Heart right ventricle (tissue), 16 donors: ENCODE data around the gene SNX20. TPM values are rescaled to one million over a fixed set of nuclear protein-coding genes. Genes with fewer than 3 reads are reported as not detected.

Source experiments
- ATAC-seq, 8 donors: fragments of 200-7000 bp; cut with Tn5 transposase; one replicate each; pipeline ENCODE4 v1.9.1; 2020; ENCODE audit warnings: mild to moderate bottlenecking in 8 of 8, moderate library complexity in 8 of 8, moderate number of reproducible peaks in 1 of 8
- DNase-seq, 2 donors: peaks; one replicate each; pipeline ENCODE4 v3.0.0-alpha.2; 2020
- H3K27ac ChIP-seq, 10 donors: fragments of 200-600 bp; sonication (generic) in 2 of 10; one replicate each; pipeline versions ENCODE4 v1.5.0 to v1.8.0; 2020 to 2022; ENCODE audit warnings: mild to moderate bottlenecking in 3 of 10
- H3K27me3 ChIP-seq, 7 donors: fragments of 200-600 bp; one replicate each; pipeline ENCODE4 v1.8.0; 2021 to 2022; ENCODE audit warnings: mild to moderate bottlenecking in 2 of 7
- H3K36me3 ChIP-seq, 9 donors: fragments of 200-600 bp; sonication (generic) in 1 of 9; one replicate each; pipeline versions ENCODE4 v1.5.0 to v1.8.0; 2020 to 2022; ENCODE audit warnings: mild to moderate bottlenecking in 2 of 9
- H3K4me1 ChIP-seq, 9 donors: fragments of 200-600 bp; sonication (generic) in 1 of 9; one replicate each; pipeline versions ENCODE4 v1.5.0 to v1.8.0; 2020 to 2022; ENCODE audit warnings: mild to moderate bottlenecking in 4 of 9
- H3K4me3 ChIP-seq, 10 donors: fragments of 200-600 bp; sonication (generic) in 2 of 10; one replicate each; pipeline versions ENCODE4 v1.5.0 to v1.8.0; 2020 to 2022; ENCODE audit warnings: mild to moderate bottlenecking in 7 of 10, moderate library complexity in 2 of 10
- H3K9me3 ChIP-seq, 11 donors: fragments of 200-600 bp in 10 of 11; sonication (generic) in 2 of 11; one replicate each; pipeline versions ENCODE4 v1.5.0 to v1.8.0; 2013 to 2022; ENCODE audit warnings: mild to moderate bottlenecking in 2 of 11, control low read depth in 1 of 11, moderate library complexity in 1 of 11
- CTCF ChIP-seq, 9 donors: fragments of 200-600 bp; sonication (generic) in 2 of 9; IDR thresholded peaks; one replicate each; pipeline versions ENCODE4 v1.5.0 to v1.8.0; 2021 to 2022; ENCODE audit warnings: antibody characterized with exemption in 9 of 9, mild to moderate bottlenecking in 5 of 9, moderate library complexity in 1 of 9
- WGBS, 2 donors: extraction: QIAGEN DNeasy Blood & Tissue Kit; methylation state at CpG; one replicate each; pipeline ENCODE4 v1.1.7; 2013; ENCODE audit warnings: inconsistent platforms in 1 of 2; 5-methylcytosine and 5-hydroxymethylcytosine counted together
- intact Hi-C, 10 donors: fragments of 100-400 bp; cut with DNase I; formaldehyde crosslinking; loops; one replicate each; pipeline versions ENCODE4 v1.11.1 to v1.14.2; 2022
- polyA plus RNA-seq, 2 donors: library from polyadenylated mRNA; stranded (reverse); fragments of 200-250 nt; gene quantifications; one replicate each; pipeline ENCODE4 v1.2.3, GENCODE V29; 2013
- total RNA-seq, 10 donors: library from RNA; stranded (reverse); fragmentation: NEBNext Ultra II Directional in 3 of 10; extraction: Animal tissue kit (Norgen Biotek cat#: 25700) in 3 of 10; gene quantifications; one replicate each; pipeline versions ENCODE4 v1.2.1 to v1.2.4, GENCODE V29; 2021 to 2023
- donor health status: Arrhythmogenic right ventricular cardiomyopathy.
- donor health status: ischemic (EF 13 %, LVEDD 7.1; RV severe dilation, severe dysfunction).
- donor health status: healthy with polysubstance abuse.
- donor health status: DM: no; HTN: yes; CAD: no.
- donor health status: DM: no; HTN: no; CAD: no.
- donor health status: ischemic (EF 25% LVEDD 6.9; RV normal size, moderate dysfunction).
- donor health status: ischemic (EF 25% LVEDD 5.7; RV mildly dilated, moderate dysfunction).
- donor health status: healthy.
- donor health status: DM: yes; HTN: yes; CAD: no.
- donor health status: Ischemic cardiomyopathy.
- donor health status: ischemic (EF 35%, LVEDD 5.7; RV mildly dilated, moderate dysfunction).
- donor health status: nonischemic (EF 11% LVEDD 7.7; RV severe dilation, severe dysfunction).
- donor health status: DM: yes; HTN: yes; CAD: no.
- donor health status: PGD.
- donor health status: ischemic (EF 29% LVEDD 5.4; RV normal size, mild dysfunction).
- donor health status: nonischemic (EF 23%, LVEDD 6.1; RV moderate dilation, normal function).

The SNX20 gene
- total and polyA plus RNA-seq, 12 donors: 0.08 to 7.1 (median 0.63) TPM

- peaks cover 0 to 23% (median 15%) of the 10 kb centered on the region in 11 donors for H3K9me3 ChIP-seq
- no peak overlapping the region for H3K4me3 ChIP-seq
- intact Hi-C loops: no loop called here
- H3K27me3 ChIP-seq: no peaks in the 10 kb centered on the region
- H3K36me3 ChIP-seq: peaks cover 0 to 12% (median 0%) of the 10 kb centered on the region in 9 donors
- 86 to 88% methylated on average over 1 of the region's 1 CpG for WGBS, 2 donors
- DNase-seq (no peak), ATAC-seq (no peak)
- no peak overlapping the region for H3K27ac ChIP-seq
- peaks cover 0 to 53% (median 0%) of the 10 kb centered on the region in 9 donors for H3K4me1 ChIP-seq
- no peak for TF ChIP-seq CTCF (IDR thresholded peaks at IDR 0.05)
These were observed 23.1 kb upstream of the SNX20 start for GRCh38 chr16:50704245-50704644.

- H3K27me3 ChIP-seq: no peaks in the 10 kb centered on the region
- ATAC-seq (no peak), DNase-seq (no peak)
- TF ChIP-seq CTCF (IDR thresholded peaks at IDR 0.05): no peak
- H3K9me3 ChIP-seq: peaks cover 0 to 23% (median 15%) of the 10 kb centered on the region in 11 donors
- 93 to 96% methylated on average over 3 of the region's 3 CpGs for WGBS, 2 donors
- H3K27ac ChIP-seq: no peak overlapping the region
- no peak overlapping the region for H3K4me3 ChIP-seq
- intact Hi-C loops: no loop called here
- H3K4me1 ChIP-seq: peaks cover 0 to 53% (median 9%) of the 10 kb centered on the region in 9 donors
- H3K36me3 ChIP-seq: peaks cover 0 to 12% (median 0%) of the 10 kb centered on the region in 9 donors
These were observed 21.6 kb upstream of the SNX20 start for GRCh38 chr16:50702725-50703124.

- peak overlapping the region in 3 of 10 donors; percentile 39 to 92 (median 40) for H3K27ac ChIP-seq
- no peaks in the 10 kb centered on the region for H3K27me3 ChIP-seq
- ATAC-seq: no peak
- H3K9me3 ChIP-seq: peaks cover 0 to 14% (median 10%) of the 10 kb centered on the region in 11 donors
- intact Hi-C loops: loop anchor here in 3 of 10 donors (2.0 to 5.0 kb wide), 2 partner anchors 41 to 43 kb away; partner anchors contain the start of gene CYLD (in 2 of the 3)
- peaks cover 0 to 12% (median 0%) of the 10 kb centered on the region in 9 donors for H3K36me3 ChIP-seq
- TF ChIP-seq CTCF (IDR thresholded peaks at IDR 0.05): no peak
- peaks cover 6 to 66% (median 28%) of the 10 kb centered on the region in 9 donors for H3K4me1 ChIP-seq
- no peak overlapping the region for H3K4me3 ChIP-seq
- 79% methylated on average over 19 of the region's 19 CpGs for WGBS, 2 donors
- no peak for DNase-seq
These were observed 18.4 kb upstream of the SNX20 start for GRCh38 chr16:50699326-50700159.

- ATAC-seq (peak; percentile 62 to 88 (median 77)), DNase-seq (peak in 1 of 2 donors; percentile 70)
- peaks cover 11 to 76% (median 36%) of the 10 kb centered on the region in 9 donors for H3K4me1 ChIP-seq
- no peak for TF ChIP-seq CTCF (IDR thresholded peaks at IDR 0.05)
- H3K9me3 ChIP-seq: no peaks in the 10 kb centered on the region
- intact Hi-C loops: loop anchor here in 3 of 10 donors (2.0 to 5.0 kb wide), 2 partner anchors 43 to 44 kb away; partner anchors contain the start of gene CYLD (in 2 of the 3)
- 32 to 34% methylated on average over 19 of the region's 19 CpGs for WGBS, 2 donors
- peaks cover 0 to 12% (median 0%) of the 10 kb centered on the region in 9 donors for H3K36me3 ChIP-seq
- H3K4me3 ChIP-seq: peak overlapping the region in 9 of 10 donors; percentile 24 to 56 (median 47)
- H3K27ac ChIP-seq: peak overlapping the region in 9 of 10 donors; percentile 61 to 92 (median 78)
- H3K27me3 ChIP-seq: peaks cover 0 to 7% (median 0%) of the 10 kb centered on the region in 7 donors
These were observed 17.0 kb upstream of the SNX20 start for GRCh38 chr16:50697881-50698767.
